Stimulated activated CD8-positive, alpha-beta memory T cell treated with anti-CD3 and anti-CD28 coated beads, Interleukin-15, amount 100 ng/mL, for 1 hour (primary cell): Measurements from ENCODE around the gene GP1BB.
"Not testable (repeated sequence)": the region's sequence is repeated elsewhere in the genome, so short reads cannot be mapped to it uniquely, and the experiment has no call there.

ENCODE experiments used
- DNase-seq: peaks from one replicate; pipeline ENCODE4 v3.0.0-alpha.2; 2020; ENCODE audit warnings: low read depth

The GP1BB gene

DNA sequence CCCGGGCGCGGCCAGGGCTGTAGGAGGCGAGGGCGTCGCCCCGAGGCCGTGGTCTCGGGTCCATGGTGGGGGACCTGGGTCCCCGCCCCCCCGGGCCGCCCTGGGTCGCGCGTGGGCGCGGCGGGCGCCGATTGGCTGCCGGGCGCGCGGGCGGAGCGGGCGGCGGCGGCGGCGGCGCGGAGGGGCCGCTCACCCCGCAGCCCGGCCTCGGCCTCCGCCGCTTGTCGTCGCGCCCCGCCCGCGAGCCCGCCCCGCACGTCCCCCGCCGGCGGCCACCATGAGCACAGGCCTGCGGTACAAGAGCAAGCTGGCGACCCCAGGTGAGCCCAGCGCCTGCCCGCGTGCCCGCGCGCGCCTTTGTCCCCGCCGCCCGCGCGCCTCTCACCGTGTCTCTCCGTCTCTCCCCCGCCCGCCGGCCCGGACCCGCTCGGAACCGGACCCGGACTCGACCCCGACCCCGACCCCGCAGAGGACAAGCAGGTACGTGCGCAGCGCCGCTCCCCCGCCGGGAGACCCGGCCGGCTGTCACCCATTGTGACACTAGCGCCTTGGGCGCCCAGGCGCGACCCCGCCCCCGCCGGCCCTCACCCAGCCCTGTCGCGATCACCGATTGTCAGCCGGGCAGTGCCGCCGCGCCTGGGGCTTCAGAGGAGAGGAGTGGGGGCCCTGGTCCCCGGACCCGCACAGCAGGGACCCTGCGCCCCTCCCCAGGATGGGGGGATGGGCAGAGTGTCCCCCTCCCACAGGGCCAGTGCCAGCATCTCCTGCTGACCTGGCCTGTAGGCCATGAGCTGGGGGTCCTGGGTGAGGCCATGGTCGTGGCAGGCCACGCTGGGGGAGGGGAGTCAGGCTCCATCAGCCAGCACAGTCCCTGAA is 8.8 kb upstream of the GP1BB start, which contains the start of gene SEPTIN5:
SEPTIN5 (plus strand) TSS at position 192 of the 876 bp plus-strand sequence; CDS start at position 278, 86 bp downstream.
- no peak for DNase-seq

DNA sequence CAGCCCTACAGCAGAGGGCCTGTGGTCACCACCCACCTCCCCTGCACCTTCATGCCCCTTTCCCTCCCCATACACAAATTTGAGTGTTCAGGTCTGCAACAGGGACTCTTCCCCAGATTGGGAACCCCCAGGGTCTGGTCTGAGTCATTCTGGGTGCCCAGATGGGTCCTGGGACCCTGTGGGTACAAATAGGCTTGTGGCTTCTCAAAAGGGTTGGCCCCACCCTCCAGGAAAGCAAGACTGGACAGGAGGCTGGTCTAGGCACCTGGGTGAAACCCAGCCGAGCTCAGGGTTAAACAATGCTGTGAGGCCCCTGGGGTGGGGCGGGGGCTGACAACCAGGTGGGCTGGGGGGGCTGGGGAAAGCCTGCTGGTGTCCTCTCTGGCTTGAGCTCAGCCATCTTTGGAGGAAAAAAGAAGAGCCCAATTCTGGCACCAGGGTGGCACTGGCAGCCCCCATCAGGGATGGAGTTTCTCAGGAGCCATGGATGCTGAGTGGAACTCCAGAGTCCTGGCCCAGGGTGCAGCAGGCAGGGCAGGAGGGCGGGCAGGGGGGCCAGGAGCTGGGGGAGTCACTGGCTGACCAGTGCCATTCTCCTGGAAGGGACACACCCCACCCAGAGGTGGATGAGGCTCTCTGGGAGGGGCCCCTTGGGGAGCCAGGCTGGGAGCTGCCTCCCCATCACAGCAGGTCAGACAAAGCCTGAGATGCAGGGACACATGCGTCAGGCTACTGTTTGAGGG is 8.0 kb upstream of the GP1BB start:
- DNase-seq, result no peak

DNA sequence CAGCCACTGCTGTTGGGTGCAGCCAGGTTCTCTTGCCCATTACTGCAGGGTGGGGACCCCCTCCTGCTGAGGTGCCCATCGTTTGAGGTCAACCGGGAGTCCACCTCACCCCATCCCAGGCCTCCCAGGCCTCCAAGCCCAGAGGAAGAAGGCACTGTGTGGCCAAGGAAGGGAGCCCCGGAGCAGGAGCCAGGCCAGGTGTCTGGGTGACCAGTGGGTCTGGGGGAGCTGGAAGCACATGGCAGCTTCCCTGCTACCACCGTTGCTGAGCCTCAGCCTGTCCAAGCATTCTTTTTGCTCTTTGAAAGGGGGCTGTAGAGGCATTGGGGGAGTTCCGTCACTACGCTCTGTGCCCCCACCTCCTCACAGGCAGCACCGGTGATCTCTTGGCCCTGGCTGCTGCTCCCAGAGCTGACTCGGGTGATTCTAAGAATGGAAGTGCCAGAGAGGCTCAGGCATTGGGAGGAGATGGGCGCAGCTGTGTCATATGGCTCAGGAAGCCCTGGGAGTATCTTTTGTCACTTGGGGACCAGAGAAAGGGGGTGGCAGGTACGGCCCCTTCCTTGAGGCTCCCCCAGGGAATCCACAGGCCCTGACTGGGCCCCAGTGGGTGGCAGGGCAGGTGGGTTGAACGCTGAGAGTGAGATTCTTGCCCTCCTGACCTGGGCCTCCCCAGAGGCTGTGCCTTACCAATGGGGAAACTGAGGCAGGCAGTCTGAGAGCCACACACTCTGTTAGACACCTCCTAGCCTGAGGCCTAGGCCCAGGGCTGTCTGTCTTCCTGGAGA is 7.1 kb upstream of the GP1BB start:
- DNase-seq, result no peak

DNA sequence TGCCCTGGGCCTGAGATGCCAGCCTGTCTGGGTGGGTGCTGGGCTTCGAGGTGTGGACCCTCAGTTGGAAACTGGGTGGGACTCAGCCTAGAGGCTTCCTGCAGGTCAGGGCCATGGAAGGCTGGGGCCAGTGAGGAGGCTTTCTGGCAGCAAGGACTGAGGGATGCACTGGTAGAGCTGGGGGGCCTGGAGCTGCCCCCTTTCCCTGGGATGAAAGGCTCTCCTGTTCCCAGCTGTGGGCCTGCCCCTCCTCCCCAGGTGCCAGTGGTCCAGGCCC is 6.6 kb upstream of the GP1BB start:
- no peak for DNase-seq

DNA sequence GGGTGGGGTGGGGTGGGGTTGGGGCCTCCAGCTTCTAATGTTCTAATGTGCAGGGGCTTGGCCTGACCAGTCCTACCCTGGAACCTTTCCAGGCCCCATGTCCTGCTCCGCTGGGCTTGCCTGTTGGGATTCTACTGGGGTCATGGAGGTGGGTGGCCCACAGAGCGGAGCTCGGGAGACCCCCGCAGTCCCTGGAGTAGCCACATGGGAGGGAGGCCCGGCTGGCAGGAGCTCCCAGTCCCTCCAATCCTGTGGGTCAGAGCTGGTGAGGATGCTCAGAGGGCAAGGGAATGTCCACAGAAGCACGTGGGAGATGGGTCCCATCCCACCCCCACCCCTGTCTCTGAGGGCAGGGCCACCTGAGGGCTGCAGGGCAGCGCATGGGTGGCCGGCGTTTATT is 6.2 kb upstream of the GP1BB start:
- DNase-seq, result no peak

DNA sequence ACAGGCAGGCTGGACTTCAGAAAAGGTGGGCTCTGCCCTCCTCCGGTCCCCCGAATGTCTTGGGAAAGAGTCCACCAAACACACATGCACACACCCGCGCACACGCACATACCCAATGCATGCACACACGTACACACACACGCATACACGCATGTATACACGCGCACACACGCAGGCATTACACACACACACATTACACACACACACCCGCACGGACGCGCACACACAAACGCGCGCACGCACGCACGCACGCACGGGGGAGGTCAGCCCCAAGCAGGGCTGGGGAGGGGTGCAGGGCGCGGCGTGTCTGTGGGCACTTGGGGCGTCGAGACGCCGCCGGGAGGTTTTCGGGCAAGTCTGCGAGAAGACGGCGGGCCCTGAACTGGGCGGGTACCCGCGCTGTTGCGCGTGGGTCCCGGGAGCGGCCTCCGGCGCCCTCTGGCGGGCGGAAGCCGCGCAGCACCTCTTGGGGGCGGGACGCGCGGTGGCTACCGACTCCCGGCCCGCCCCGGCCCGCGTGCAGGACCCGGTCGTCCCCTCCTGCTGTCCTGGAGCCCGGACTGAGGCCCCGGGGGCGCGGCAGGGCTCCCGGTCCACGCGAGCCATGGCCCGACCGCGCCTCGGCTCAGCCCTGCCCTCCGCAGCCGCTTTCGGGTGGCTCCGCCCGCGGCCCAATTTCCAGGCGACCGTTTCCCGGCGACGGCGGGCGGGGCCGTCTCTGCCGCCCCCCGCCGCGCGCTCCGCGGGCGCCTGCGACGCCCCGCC is 5.5 kb upstream of the GP1BB start:
- peak; percentile 56 for DNase-seq

DNA sequence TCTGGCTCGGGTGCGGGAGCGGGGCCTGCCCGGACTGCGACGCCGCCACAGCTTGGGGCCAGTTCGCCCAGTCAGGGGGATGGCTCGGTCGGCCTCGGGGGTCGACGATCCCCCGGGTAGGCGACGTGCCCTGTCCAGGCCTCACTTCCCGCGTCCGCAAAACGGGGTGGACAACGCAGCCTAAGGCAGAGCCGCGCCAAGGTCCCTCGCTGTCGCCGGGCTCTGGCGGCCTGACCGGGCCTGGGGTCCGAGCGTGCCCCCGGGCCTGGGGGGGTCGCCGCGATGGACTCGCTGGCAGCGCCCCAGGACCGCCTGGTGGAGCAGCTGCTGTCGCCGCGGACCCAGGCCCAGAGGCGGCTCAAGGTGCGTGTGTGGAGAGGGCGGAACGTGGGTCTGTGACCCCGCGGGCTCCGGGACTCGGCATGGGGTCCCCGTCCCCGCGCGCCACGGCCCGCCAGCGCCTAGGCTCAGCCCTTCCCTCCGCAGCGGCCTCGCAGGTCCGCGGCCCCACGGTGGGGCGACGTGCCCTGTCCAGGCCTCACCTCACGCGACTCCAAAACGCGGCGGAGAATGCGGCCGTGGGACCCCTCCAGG is 4.8 kb upstream of the GP1BB start:
- DNase-seq, result no peak

DNA sequence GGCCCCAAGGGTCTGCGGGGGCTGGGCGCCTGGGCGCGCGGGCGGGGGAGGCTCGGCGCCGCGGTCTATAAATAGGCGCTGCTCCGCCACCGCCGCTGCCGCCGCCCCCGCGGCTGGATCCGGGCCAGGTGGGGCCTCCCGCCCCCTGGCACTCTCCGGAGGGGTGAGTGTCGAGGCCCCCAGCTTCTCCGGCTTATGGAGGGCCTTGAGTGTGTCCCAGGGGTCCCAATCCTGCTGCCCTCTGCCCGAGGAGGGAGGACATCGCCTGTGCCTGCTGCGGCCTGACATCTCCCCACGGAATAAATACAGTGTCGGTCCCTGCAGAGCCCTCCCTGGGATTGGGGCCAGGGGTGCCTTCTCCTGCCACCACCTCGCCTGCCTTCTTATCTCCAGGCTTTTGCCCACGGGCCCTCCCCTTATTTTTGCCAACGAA is 4.3 kb upstream of the GP1BB start:
- DNase-seq, result no peak

DNA sequence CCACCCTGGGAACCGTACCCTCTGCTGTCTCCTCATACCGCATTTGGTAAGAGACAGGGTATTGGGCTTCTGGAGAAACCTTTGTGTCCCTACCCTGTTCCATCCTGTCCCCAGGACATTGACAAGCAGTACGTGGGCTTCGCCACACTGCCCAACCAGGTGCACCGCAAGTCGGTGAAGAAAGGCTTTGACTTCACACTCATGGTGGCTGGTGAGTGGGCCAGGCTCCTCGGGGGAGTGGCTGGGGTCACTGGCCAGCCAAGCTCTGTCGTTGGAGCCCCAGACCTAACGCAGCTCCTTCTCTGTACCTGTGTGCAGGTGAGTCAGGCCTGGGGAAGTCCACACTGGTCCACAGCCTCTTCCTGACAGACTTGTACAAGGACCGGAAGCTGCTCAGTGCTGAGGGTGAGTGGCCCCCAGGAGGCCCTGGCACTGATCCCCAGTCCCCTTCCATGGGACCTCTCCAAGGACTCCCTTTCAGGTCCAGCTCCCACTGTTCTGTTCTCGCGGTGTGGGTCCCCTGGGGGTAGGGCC is 3.8 kb upstream of the GP1BB start:
- no peak for DNase-seq

DNA sequence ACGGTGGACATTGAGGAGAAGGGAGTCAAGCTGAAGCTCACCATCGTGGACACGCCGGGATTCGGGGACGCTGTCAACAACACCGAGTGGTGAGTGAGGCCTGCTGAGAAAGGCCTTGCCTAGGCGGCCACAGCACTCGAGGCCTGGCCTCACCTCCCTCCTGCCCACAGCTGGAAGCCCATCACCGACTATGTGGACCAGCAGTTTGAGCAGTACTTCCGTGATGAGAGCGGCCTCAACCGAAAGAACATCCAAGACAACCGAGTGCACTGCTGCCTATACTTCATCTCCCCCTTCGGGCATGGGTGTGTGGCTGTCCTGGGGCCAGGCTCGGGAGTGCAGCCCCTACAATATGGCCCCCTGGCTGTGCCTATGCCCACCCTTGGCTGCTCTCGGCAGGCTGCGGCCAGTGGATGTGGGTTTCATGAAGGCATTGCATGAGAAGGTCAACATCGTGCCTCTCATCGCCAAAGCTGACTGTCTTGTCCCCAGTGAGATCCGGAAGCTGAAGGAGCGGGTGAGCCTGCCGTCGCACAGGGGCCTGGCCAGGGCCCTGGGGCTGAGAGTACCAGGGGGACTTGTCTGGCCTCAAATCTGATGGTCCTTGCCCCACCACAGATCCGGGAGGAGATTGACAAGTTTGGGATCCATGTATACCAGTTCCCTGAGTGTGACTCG is 3.0 kb upstream of the GP1BB start:
- no peak for DNase-seq

DNA sequence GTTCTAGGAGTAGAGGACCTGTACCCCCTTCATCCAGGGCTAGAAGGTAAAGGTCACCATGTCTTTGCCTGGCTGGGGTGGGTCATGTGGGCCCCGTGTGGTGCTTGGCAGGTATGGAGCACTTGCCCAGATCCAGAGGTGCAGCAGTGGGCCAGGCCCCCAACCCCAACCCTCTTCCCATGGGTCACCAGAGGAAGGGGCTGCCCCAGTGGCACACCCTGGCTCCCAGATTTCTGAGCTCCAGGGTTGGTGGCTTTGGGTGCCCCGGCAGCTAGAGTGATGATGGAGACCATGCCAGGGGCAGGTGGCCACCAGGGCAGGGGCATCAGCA is 2.4 kb upstream of the GP1BB start:
- DNase-seq, result no peak

DNA sequence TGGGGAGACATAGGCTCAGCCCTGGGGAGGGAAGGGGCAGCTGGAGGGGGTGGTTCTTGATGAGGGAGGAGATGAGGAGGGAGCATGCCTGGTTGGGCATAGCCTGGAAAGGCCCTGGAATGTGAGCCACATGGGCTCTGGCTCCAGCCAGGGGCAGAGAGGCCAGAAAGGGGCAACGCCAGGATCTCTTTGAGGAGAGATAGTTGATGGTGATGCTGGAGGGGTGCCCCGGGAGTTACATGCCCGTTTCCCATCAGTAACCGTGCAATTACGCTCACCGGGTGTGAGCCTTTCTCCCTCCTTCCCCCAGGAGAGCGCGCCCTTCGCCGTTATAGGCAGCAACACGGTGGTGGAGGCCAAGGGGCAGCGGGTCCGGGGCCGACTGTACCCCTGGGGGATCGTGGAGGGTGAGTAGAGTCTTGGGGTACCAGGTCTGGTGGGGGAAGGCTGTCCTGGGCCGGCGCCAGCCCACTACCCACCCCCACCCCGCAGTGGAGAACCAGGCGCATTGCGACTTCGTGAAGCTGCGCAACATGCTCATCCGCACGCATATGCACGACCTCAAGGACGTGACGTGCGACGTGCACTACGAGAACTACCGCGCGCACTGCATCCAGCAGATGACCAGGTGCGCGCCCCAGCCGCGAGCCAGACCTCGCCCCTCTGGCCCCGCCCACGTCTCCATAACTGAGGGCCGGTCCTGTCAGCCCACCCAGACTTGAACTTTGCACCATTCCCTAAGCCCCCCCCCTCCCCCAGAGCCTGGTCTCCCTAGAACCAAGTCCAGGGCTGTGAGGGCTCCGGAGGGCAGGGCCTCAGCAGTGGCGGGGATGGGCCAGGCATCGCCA is 1.8 kb upstream of the GP1BB start:
- DNase-seq, result no peak

DNA sequence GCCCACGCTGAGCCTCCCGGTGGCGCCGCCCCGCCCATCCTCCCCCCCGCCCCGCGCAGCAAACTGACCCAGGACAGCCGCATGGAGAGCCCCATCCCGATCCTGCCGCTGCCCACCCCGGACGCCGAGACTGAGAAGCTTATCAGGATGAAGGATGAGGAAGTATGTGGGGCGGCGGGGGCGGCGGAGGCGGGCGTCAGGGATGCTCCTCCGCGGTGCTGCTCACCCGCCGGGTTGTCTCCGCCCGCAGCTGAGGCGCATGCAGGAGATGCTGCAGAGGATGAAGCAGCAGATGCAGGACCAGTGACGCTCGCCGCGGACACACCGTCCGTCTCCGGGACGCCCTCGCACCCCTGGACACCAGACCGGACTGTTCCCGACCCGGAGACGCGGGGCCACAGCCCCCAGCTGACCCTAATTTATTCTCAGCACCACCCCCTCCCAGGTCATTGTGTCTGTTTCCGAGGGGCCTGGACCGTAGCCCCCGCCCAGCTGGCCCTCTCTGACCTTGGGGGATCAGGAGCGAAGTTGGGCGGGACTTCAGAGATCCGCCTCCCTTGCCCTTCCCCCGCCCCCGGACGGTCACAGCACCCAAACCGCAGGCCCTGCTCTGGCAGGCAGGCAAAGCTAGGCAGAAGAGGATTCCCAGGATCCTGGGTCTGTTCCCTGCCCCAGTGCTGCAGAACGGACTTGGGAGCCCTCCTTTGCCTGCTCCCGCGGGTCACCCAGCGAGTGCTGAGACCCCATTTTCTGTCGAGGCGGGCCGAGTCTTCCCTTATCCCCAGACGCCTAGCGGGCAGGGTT is 959 bp upstream of the GP1BB start:
- no peak for DNase-seq

DNA sequence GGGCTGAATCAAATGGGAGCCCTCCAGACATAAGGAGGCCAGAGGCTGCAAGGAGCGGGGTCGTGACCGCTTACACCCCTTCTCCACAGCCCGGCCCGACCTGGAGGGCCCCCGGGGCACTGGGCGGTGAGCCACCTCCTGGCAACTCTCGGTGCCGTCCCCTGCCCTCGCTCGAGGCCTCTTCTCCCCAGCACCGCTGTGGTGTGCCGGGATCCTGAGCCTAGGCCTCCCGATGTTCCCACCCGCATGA is 432 bp upstream of the GP1BB start:
- DNase-seq, result no peak

DNA sequence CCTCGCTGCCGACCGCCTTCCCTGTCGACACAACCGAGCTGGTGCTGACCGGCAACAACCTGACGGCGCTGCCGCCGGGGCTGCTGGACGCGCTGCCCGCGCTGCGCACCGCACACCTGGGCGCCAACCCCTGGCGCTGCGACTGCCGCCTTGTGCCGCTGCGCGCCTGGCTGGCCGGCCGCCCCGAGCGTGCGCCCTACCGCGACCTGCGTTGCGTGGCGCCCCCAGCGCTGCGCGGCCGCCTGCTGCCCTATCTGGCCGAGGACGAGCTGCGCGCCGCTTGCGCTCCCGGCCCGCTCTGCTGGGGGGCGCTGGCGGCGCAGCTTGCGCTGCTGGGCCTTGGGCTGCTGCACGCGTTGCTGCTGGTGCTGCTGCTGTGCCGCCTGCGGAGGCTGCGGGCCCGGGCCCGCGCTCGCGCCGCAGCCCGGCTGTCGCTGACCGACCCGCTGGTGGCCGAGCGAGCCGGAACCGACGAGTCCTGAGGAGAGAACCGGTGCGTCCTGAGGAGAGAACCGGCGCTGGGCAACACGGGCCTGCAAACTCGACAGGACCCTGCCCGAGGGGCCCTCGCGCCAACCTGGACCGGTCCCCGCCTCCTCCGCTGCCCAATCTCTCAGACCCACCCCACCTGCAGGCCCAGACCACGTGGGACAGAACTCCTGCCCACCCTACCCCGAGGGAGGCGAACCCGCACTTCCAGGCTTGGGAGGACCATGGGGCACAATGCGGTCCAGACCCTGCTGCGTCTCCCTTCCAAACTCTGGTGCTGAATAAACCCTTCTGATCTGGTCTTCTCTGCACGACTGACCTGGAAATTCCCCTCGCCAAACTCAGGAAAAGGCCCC is 866 bp downstream of the GP1BB start:
- no peak for DNase-seq

DNA sequence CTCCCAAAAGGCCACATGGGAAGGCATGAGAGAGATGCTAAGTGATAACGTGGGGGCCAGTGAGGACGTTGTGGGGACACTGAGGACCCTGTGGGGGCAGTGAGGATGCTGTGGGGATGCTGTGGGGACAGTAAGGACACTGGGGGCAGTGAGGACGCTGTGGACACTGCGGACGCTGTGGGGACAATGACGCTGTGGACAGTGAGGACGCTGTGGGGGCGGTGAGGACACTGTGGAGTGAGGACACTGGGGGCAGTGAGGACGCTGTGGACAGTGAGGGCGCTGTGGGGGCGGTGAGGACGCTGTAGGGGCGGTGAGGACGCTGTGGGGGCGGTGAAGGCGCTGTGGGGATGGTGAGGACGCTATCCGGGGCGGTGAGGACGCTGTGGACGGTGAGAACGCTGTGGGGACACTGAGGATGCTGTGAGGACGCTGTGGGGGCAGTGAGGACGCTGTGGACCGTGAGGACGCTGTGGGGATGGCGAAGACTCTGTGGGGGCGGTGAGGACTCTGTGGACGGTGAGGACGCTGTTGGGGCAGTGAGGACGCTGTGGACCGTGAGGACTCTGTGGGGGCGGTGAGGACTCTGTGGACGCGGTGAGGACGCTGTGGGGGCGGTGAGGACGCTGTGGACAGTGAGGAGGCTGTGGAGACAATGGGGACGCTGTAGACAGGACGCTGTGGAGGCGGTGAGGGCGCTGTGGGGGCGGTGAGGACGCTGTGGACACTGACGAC is 1.8 kb downstream of the GP1BB start:
- DNase-seq, result no peak

DNA sequence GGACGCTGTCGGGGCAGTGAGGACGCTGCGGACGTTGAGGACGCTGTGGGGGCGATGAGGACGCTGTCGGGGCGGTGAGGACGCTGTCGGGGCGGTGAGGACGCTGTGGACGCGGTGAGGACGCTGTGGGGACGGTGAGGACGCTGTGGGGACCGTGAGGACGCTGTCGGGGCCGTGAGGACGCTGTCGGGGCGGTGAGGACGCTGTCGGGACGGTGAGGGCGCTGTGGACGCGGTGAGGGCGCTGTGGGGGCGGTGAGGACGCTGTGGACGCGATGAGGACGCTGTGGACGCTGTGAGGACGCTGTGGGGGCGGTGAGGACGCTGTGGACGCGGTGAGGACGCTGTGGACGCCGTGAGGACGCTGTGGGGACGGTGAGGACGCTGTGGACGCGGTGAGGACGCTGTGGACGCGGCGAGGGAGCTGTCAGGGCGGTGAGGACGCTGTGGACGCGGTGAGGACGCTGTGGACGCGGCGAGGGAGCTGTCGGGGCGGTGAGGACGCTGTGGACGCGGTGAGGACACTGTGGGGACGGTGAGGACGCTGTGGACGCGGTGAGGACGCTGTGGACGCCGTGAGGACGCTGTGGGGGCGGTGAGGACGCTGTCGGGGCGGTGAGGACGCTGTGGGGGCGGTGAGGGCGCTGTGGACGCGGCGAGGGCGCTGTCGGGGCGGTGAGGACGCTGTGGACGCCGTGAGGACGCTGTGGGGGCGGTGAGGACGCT is 2.9 kb downstream of the GP1BB start:
- DNase-seq, result not testable (repeated sequence)
